GM12878 (cell line): ENCODE results near the gene STX10. TPM values are rescaled to one million over a fixed set of nuclear protein-coding genes. Genes with fewer than 3 reads are reported as not detected.

Source experiments
- ATF3 ChIP-seq: IDR thresholded peaks from 2 replicates; pipeline ENCODE4 v1.6.1; 2011; ENCODE audit warnings: low read depth, mild to moderate bottlenecking, low read length, moderate library complexity, borderline replicate concordance; ENCODE audit errors: extremely low read depth
- ATF7 ChIP-seq: fragments of 450-650 bp; IDR thresholded peaks from 2 replicates; pipeline ENCODE4 v1.6.1; 2016; ENCODE audit warnings: low read depth, mild to moderate bottlenecking
- CBFB ChIP-seq: IDR thresholded peaks from 2 replicates; pipeline ENCODE4 v1.6.1; 2016; ENCODE audit warnings: antibody characterized with exemption, low read depth
- CHD1 ChIP-seq: IDR thresholded peaks from 2 replicates; pipeline ENCODE4 v1.6.1; 2012; ENCODE audit warnings: low read depth, low read length, improper control_type of control experiment
- DPF2 ChIP-seq: fragments of 450-650 bp; IDR thresholded peaks from 2 replicates; pipeline ENCODE4 v1.6.1; 2017; ENCODE audit warnings: mild to moderate bottlenecking
- E2F4 ChIP-seq: IDR thresholded peaks from 2 replicates; pipeline ENCODE4 v1.6.1; 2012; ENCODE audit warnings: low read depth, low read length, improper control_type of control experiment
- ELK1 ChIP-seq: IDR thresholded peaks from 2 replicates; pipeline ENCODE4 v1.6.1; 2012; ENCODE audit warnings: low read depth, low read length, improper control_type of control experiment
- HDAC2 ChIP-seq: fragments of 200-600 bp; sonication (generic); IDR thresholded peaks from 2 replicates; pipeline ENCODE4 v1.6.1; 2017
- IKZF1 ChIP-seq: fragments of 450-650 bp; conservative IDR thresholded peaks from 2 replicates; pipeline ENCODE4 v1.6.1; 2017; ENCODE audit warnings: antibody characterized with exemption, mild to moderate bottlenecking
- IKZF2 ChIP-seq, 2 experiments: fragments of 450-650 bp; IDR thresholded peaks; 2 replicates each; pipeline ENCODE4 v1.6.1; 2017; ENCODE audit warnings: mild to moderate bottlenecking in 2 of 2, moderate library complexity in 2 of 2
- IRF4 ChIP-seq: IDR thresholded peaks from 2 replicates; pipeline ENCODE4 v1.6.1; 2011; ENCODE audit warnings: low read depth, low read length
- JUNB ChIP-seq: IDR thresholded peaks from 2 replicates; pipeline ENCODE4 v1.6.1; 2016; ENCODE audit warnings: antibody characterized with exemption, mild to moderate bottlenecking
- JUND ChIP-seq: IDR thresholded peaks from 2 replicates; pipeline ENCODE4 v1.6.1; 2012; ENCODE audit warnings: low read depth, mild to moderate bottlenecking, low read length, improper control_type of control experiment, moderate library complexity
- NR2C1 ChIP-seq: fragments of 450-650 bp; IDR thresholded peaks from 2 replicates; pipeline ENCODE4 v1.6.1; 2017; ENCODE audit warnings: antibody characterized with exemption, mild to moderate bottlenecking, moderate library complexity
- POLR2A ChIP-seq: IDR thresholded peaks from 2 replicates; pipeline ENCODE4 v1.6.1; 2011; ENCODE audit warnings: low read depth, mild to moderate bottlenecking, low read length
- POLR2AphosphoS5 ChIP-seq: IDR thresholded peaks from 2 replicates; pipeline ENCODE4 v1.6.1; 2011; ENCODE audit warnings: mild to moderate bottlenecking, low read length, inconsistent platforms
- RAD21 ChIP-seq: IDR thresholded peaks from 2 replicates; pipeline ENCODE4 v1.6.1; 2011; ENCODE audit warnings: mild to moderate bottlenecking, low read depth, low read length, moderate library complexity; ENCODE audit not compliant: insufficient read depth
- RELB ChIP-seq: fragments of 450-650 bp; IDR thresholded peaks from 2 replicates; pipeline ENCODE4 v1.6.1; 2017; ENCODE audit warnings: low read depth, mild to moderate bottlenecking, moderate library complexity
- SIN3A ChIP-seq: IDR thresholded peaks from 2 replicates; pipeline ENCODE4 v1.6.1; 2012; ENCODE audit warnings: low read depth, low read length, improper control_type of control experiment
- SMARCA5 ChIP-seq: fragments of 450-650 bp; IDR thresholded peaks from 2 replicates; pipeline ENCODE4 v1.6.1; 2017; ENCODE audit warnings: mild to moderate bottlenecking
- TCF12 ChIP-seq: IDR thresholded peaks from 2 replicates; pipeline ENCODE4 v1.6.1; 2011; ENCODE audit warnings: low read depth, mild to moderate bottlenecking, low read length
- TCF3 ChIP-seq: IDR thresholded peaks from 2 replicates; pipeline ENCODE4 v1.6.1; 2012; ENCODE audit warnings: low read depth, mild to moderate bottlenecking, low read length, borderline replicate concordance; ENCODE audit not compliant: insufficient read depth
- ZBTB11 ChIP-seq: fragments of 450-650 bp; formaldehyde crosslinking; IDR thresholded peaks from 2 replicates; pipeline ENCODE4 v1.5.0; 2022; ENCODE audit warnings: mild to moderate bottlenecking, missing genetic modification characterization
- ZNF207 ChIP-seq: fragments of 450-650 bp; IDR thresholded peaks from 2 replicates; pipeline ENCODE4 v1.6.1; 2014; ENCODE audit warnings: antibody characterized with exemption, mild to moderate bottlenecking, borderline replicate concordance
- polyA plus RNA-seq, 11 experiments: library from polyadenylated mRNA; depleted of rRNA in 4 of 11; unstranded in 6 of 11; stranded (reverse) in 5 of 11; fragments of >200 nt; fragmentation: Nextera tagmentation in 4 of 11; fragmentation: Illumina TruSeq in 1 of 11; extraction: Ambion mirVana in 4 of 11; extraction: Trizol in 1 of 11; gene quantifications; 1 replicate in 1 of 11; 2 replicates in 10 of 11; pipeline versions ENCODE4 v1.2.1 to v1.2.3, GENCODE V29; 2011 to 2016; ENCODE audit warnings: inconsistent platforms in 2 of 11, missing spikeins in 2 of 11, low read depth in 1 of 11
- total RNA-seq, 4 experiments: library from RNA; depleted of rRNA in 3 of 4; stranded (reverse); fragments of >200 nt in 3 of 4; fragmentation: Illumina TruSeq in 1 of 4; extraction: Trizol in 1 of 4; gene quantifications; 2 replicates each; pipeline versions ENCODE4 v1.2.1 to v1.2.3, GENCODE V29; 2013 to 2021

Gene STX10
- total and polyA plus RNA-seq, 10 of the 15 experiments (the other 5 are each of a cell fraction or from before 2014, with no cell fraction given), result 0.56 to 76.1 (median 47.6) TPM

- TF ChIP-seq RELB (peak; percentile 58; the same call in 1 of the 2 replicates), IRF4 (0 out of 2 replicates have a peak, but pooled peaks have one; percentile 17), ELK1 (peak; percentile 92), ZBTB11 (CRISPR knock-in tag) (peak; percentile 68), POLR2A (peak; percentile 69), CBFB (0 out of 2 replicates have a peak, but pooled peaks have one; percentile 33), ATF3 (no peak), JUNB (no peak), TCF12 (0 out of 2 replicates have a peak, but pooled peaks have one; percentile 17), DPF2 (0 out of 2 replicates have a peak, but pooled peaks have one; percentile 39), IKZF2 (IDR thresholded peaks at IDR 0.05) (peak; percentile 10 to 15; a peak in 2 of 4 replicates), ATF7 (peak; percentile 31; the same call in 1 of the 2 replicates), SIN3A (peak; percentile 31; the same call in 1 of the 2 replicates), CHD1 (no peak), IKZF1 (peak; percentile 94), E2F4 (no peak), ZNF207 (peak; percentile 53; the same call in 1 of the 2 replicates), SMARCA5 (peak; percentile 81; the same call in 1 of the 2 replicates), HDAC2 (no peak), NR2C1 (peak; percentile 83), RAD21 (peak; percentile 42; the same call in 1 of the 2 replicates), TCF3 (0 out of 2 replicates have a peak, but pooled peaks have one; percentile 8), JUND (no peak), POLR2AphosphoS5 (peak; percentile 80; the same call in 1 of the 2 replicates)
Measured at GRCh38 chr19:13150187-13150930, at the start of gene STX10, which contains the start of gene IER2 (continued).
